Measurements from ENCODE around the gene MANBA.

GRCh38 chr4:102794999-102795398, 34.2 kb upstream of the MANBA start:
- TF ChIP-seq, protein P1, sequence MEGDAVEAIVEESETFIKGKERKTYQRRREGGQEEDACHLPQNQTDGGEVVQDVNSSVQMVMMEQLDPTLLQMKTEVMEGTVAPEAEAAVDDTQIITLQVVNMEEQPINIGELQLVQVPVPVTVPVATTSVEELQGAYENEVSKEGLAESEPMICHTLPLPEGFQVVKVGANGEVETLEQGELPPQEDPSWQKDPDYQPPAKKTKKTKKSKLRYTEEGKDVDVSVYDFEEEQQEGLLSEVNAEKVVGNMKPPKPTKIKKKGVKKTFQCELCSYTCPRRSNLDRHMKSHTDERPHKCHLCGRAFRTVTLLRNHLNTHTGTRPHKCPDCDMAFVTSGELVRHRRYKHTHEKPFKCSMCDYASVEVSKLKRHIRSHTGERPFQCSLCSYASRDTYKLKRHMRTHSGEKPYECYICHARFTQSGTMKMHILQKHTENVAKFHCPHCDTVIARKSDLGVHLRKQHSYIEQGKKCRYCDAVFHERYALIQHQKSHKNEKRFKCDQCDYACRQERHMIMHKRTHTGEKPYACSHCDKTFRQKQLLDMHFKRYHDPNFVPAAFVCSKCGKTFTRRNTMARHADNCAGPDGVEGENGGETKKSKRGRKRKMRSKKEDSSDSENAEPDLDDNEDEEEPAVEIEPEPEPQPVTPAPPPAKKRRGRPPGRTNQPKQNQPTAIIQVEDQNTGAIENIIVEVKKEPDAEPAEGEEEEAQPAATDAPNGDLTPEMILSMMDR (IDR thresholded peaks at IDR 0.05) = no peak
- TF ChIP-seq POLR2A (IDR thresholded peaks at IDR 0.05) (no peak), POLR2AphosphoS5 (IDR thresholded peaks at IDR 0.05) (no peak)

Data from gastroesophageal sphincter (tissue), 3 donors.